K562 (cell line): ENCODE results near the gene THBS1. TPM values are rescaled to one million over a fixed set of nuclear protein-coding genes. Genes with fewer than 3 reads are reported as not detected.

Source experiments
- AFF1 ChIP-seq, 2 experiments: fragments of 450-650 bp; IDR thresholded peaks; 2 replicates each; pipeline ENCODE4 v1.6.1; 2018; ENCODE audit warnings: mild to moderate bottlenecking in 2 of 2, low read depth in 1 of 2; ENCODE audit not compliant: partially characterized antibody in 2 of 2
- CEBPG ChIP-seq, 3 experiments: fragments of 200-800 bp in 1 of 3; sonication (Bioruptor generic) in 1 of 3; sonication (generic) in 1 of 3; formaldehyde crosslinking in 1 of 3; IDR thresholded peaks in 2 of 3; conservative IDR thresholded peaks in 1 of 3; 2 replicates each; pipeline versions ENCODE4 v1.6.1 to v1.8.0; 2016 to 2022; ENCODE audit warnings: missing compliant biosample characterization in 2 of 3, missing genetic modification characterization in 2 of 3, mild to moderate bottlenecking in 1 of 3, missing genetic modification reagents in 1 of 3
- CUX1 ChIP-seq: fragments of 200-800 bp; sonication (Bioruptor generic); IDR thresholded peaks from 2 replicates; pipeline ENCODE4 v1.6.1; 2016; ENCODE audit warnings: missing genetic modification characterization, missing compliant biosample characterization
- DLX4 ChIP-seq: fragments of 250-450 bp; sonication (Bioruptor Pico); IDR thresholded peaks from 2 replicates; pipeline ENCODE4 v1.6.1; 2021; ENCODE audit warnings: mild to moderate bottlenecking
- MAFF ChIP-seq: IDR thresholded peaks from 2 replicates; pipeline ENCODE4 v1.6.1; 2012; ENCODE audit warnings: low read length, improper control_type of control experiment
- MAFG ChIP-seq: fragments of 450-650 bp; conservative IDR thresholded peaks from 2 replicates; pipeline ENCODE4 v1.6.1; 2016; ENCODE audit warnings: missing genetic modification characterization, missing compliant biosample characterization
- RAD21 ChIP-seq, 2 experiments: fragments of 250-450 bp in 1 of 2; fragments of 450-650 bp in 1 of 2; sonication (Bioruptor Pico) in 1 of 2; formaldehyde crosslinking in 1 of 2; IDR thresholded peaks in 1 of 2; conservative IDR thresholded peaks in 1 of 2; 2 replicates each; pipeline versions ENCODE4 v1.4.0 to v1.8.0; 2020 to 2022; ENCODE audit warnings: mild to moderate bottlenecking in 2 of 2, moderate library complexity in 1 of 2
- polyA plus RNA-seq, 8 experiments: library from polyadenylated mRNA; depleted of rRNA in 4 of 8; stranded (reverse) in 5 of 8; unstranded in 3 of 8; fragments of >200 nt; fragmentation: Nextera tagmentation in 2 of 8; fragmentation: Illumina TruSeq in 1 of 8; extraction: Ambion mirVana in 2 of 8; extraction: Trizol in 1 of 8; gene quantifications; 2 replicates each; pipeline versions ENCODE4 v1.2.1 to v1.2.3, GENCODE V29; 2011 to 2014; ENCODE audit warnings: inconsistent platforms in 1 of 8, missing spikeins in 1 of 8
- total RNA-seq, 7 experiments: library from RNA; depleted of rRNA in 6 of 7; stranded (reverse); fragments of >200 nt in 6 of 7; fragmentation: Illumina TruSeq in 2 of 7; extraction: Trizol in 2 of 7; gene quantifications; 2 replicates each; pipeline versions ENCODE4 v1.2.1 to v1.2.3, GENCODE V29; 2011 to 2021; ENCODE audit warnings: low replicate concordance in 1 of 7

The THBS1 gene
- total and polyA plus RNA-seq, 9 of the 15 experiments (the other 6 are each of a cell fraction or from before 2014, with no cell fraction given) = 0.04 to 1.3 (median 0.40) TPM

- TF ChIP-seq RAD21 (CRISPR knock-in tag; conservative IDR thresholded peaks at IDR 0.05 in 1 of 2, IDR thresholded peaks at IDR 0.05 in 1 of 2) (no peak), AFF1 (IDR thresholded peaks at IDR 0.05; ENCODE audit: low read depth in 1 of 2, partially characterized antibody in 2 of 2) (no peak), MAFG (no peak), DLX4 (CRISPR knock-in tag) (no peak), MAFF (no peak), CEBPG (CRISPR knock-in tag; IDR thresholded peaks at IDR 0.05) (no peak), CEBPG (tag; conservative IDR thresholded peaks at IDR 0.05 in 1 of 2, IDR thresholded peaks at IDR 0.05 in 1 of 2) (no peak), CUX1 (CRISPR knock-in tag) (no peak)
These were observed 16.9 kb downstream of the THBS1 start (continued) for GRCh38 chr15:39597751-39598185.
